ENCODE results near the gene SLC29A3.

SLC29A3 gene

GRCh38 chr10:71279590-71280170, 39.4 kb upstream of the SLC29A3 start:
- DNase-seq (ENCODE audit: low spot score) = no peak
- in situ Hi-C loops (cut with MboI; ENCODE audit: low pct_unique_long_range_greater_than_20kb, low sequenced_read_pairs, unreplicated experiment) = no loop called here
- TF ChIP-seq CTCF (IDR thresholded peaks at IDR 0.05; ENCODE audit: extremely low read depth, insufficient read depth, missing control alignments) = no peak

- no peak for TF ChIP-seq CTCF (IDR thresholded peaks at IDR 0.05; ENCODE audit: extremely low read depth, insufficient read depth, missing control alignments)
- no peak for DNase-seq (ENCODE audit: low spot score)
- in situ Hi-C loops (cut with MboI; ENCODE audit: low pct_unique_long_range_greater_than_20kb, low sequenced_read_pairs, unreplicated experiment) = no loop called here
Measured at GRCh38 chr10:71280216-71280615, 38.8 kb upstream of the SLC29A3 start.

GRCh38 chr10:71280825-71281224, 38.2 kb upstream of the SLC29A3 start:
- in situ Hi-C loops (cut with MboI; ENCODE audit: low pct_unique_long_range_greater_than_20kb, low sequenced_read_pairs, unreplicated experiment) = no loop called here
- DNase-seq (ENCODE audit: low spot score) = no peak
- TF ChIP-seq CTCF (IDR thresholded peaks at IDR 0.05; ENCODE audit: extremely low read depth, insufficient read depth, missing control alignments) = no peak

GRCh38 chr10:71281646-71282322, 37.3 kb upstream of the SLC29A3 start:
- TF ChIP-seq CTCF (IDR thresholded peaks at IDR 0.05; ENCODE audit: extremely low read depth, insufficient read depth, missing control alignments) = no peak
- in situ Hi-C loops (cut with MboI; ENCODE audit: low pct_unique_long_range_greater_than_20kb, low sequenced_read_pairs, unreplicated experiment) = no loop called here
- DNase-seq (ENCODE audit: low spot score) = no peak

- in situ Hi-C loops (cut with MboI; ENCODE audit: low pct_unique_long_range_greater_than_20kb, low sequenced_read_pairs, unreplicated experiment) = no loop called here
- DNase-seq (ENCODE audit: low spot score) = no peak
- no peak for TF ChIP-seq CTCF (IDR thresholded peaks at IDR 0.05; ENCODE audit: extremely low read depth, insufficient read depth, missing control alignments)
Measured at GRCh38 chr10:71282323-71282680, 36.8 kb upstream of the SLC29A3 start.

GRCh38 chr10:71283410-71283809, 35.6 kb upstream of the SLC29A3 start:
- no peak for TF ChIP-seq CTCF (IDR thresholded peaks at IDR 0.05; ENCODE audit: extremely low read depth, insufficient read depth, missing control alignments)
- no peak for DNase-seq (ENCODE audit: low spot score)
- in situ Hi-C loops (cut with MboI; ENCODE audit: low pct_unique_long_range_greater_than_20kb, low sequenced_read_pairs, unreplicated experiment) = no loop called here

Data from GM13977 (cell line).